GM19397 (cell line): Measurements from ENCODE around the gene ITGAX.

Source experiments
- ATAC-seq: cut with Tn5 transposase; IDR thresholded peaks from one replicate; pipeline ENCODE4 v1.9.1; 2021; ENCODE audit warnings: mild to moderate bottlenecking, moderate library complexity; ENCODE audit not compliant: unreplicated experiment

The ITGAX gene

GRCh38 chr16:31347445-31347844 is 7.5 kb upstream of the ITGAX start:
- no peak for ATAC-seq

- ATAC-seq: no peak
These were observed 6.4 kb upstream of the ITGAX start for GRCh38 chr16:31348579-31348978.

- no peak for ATAC-seq
These were observed 4.5 kb upstream of the ITGAX start for GRCh38 chr16:31350275-31351005.

- ATAC-seq: no peak
These were observed 3.6 kb upstream of the ITGAX start for GRCh38 chr16:31351246-31351941.

- no peak for ATAC-seq
These were observed 3.0 kb upstream of the ITGAX start for GRCh38 chr16:31351942-31352325.

GRCh38 chr16:31352376-31353115 is 2.4 kb upstream of the ITGAX start:
- no peak for ATAC-seq

GRCh38 chr16:31355431-31356100 is 590 bp downstream of the ITGAX start:
- ATAC-seq: no peak

GRCh38 chr16:31356566-31357323 is 1.8 kb downstream of the ITGAX start:
- no peak for ATAC-seq

- no peak for ATAC-seq
These were observed 2.5 kb downstream of the ITGAX start for GRCh38 chr16:31357324-31358109.

GRCh38 chr16:31360251-31360650 is 5.3 kb downstream of the ITGAX start:
- no peak for ATAC-seq

- no peak for ATAC-seq
These were observed 6.5 kb downstream of the ITGAX start for GRCh38 chr16:31361201-31362110.

- ATAC-seq: no peak
These were observed 7.8 kb downstream of the ITGAX start for GRCh38 chr16:31362476-31363405.

- no peak for ATAC-seq
These were observed 8.7 kb downstream of the ITGAX start for GRCh38 chr16:31363721-31364120.

- no peak for ATAC-seq
These were observed 9.4 kb downstream of the ITGAX start for GRCh38 chr16:31364421-31364820.

- no peak for ATAC-seq
These were observed 10.3 kb downstream of the ITGAX start for GRCh38 chr16:31365131-31365865.

- no peak for ATAC-seq
These were observed 12.9 kb downstream of the ITGAX start for GRCh38 chr16:31367853-31368252.

- ATAC-seq: no peak
These were observed 16.0 kb downstream of the ITGAX start for GRCh38 chr16:31371008-31371407.
